Neural cell (in vitro differentiated cells): ENCODE data around the gene ABCB4.

Experiments
- CTCF ChIP-seq: fragments of 450-650 bp; IDR thresholded peaks from 2 replicates; pipeline ENCODE4 v1.5.1; 2014; ENCODE audit warnings: antibody characterized with exemption, mild to moderate bottlenecking, moderate library complexity; ENCODE audit not compliant: poor library complexity, severe bottlenecking
- POLR2AphosphoS5 ChIP-seq: IDR thresholded peaks from 2 replicates; pipeline ENCODE4 v1.6.1; 2012
- RAD21 ChIP-seq: fragments of 450-650 bp; conservative IDR thresholded peaks from 2 replicates; pipeline ENCODE4 v1.6.1; 2014; ENCODE audit warnings: antibody characterized with exemption, mild to moderate bottlenecking, moderate library complexity
- SMC3 ChIP-seq: fragments of 450-650 bp; conservative IDR thresholded peaks from 2 replicates; pipeline ENCODE4 v1.6.1; 2014; ENCODE audit warnings: antibody characterized with exemption, mild to moderate bottlenecking, moderate library complexity; ENCODE audit not compliant: poor library complexity
- TAF1 ChIP-seq: IDR thresholded peaks from 2 replicates; pipeline ENCODE4 v1.6.1; 2012; ENCODE audit warnings: low read depth

GRCh38 chr7:87451187-87451586 lies 24.3 kb downstream of the ABCB4 start:
- TF ChIP-seq CTCF: no peak
- TF ChIP-seq SMC3: no peak
- no peak for TF ChIP-seq RAD21
- no peak for TF ChIP-seq TAF1
- TF ChIP-seq POLR2AphosphoS5: no peak
